HCT116 (cell line): ENCODE measurements around the gene MMS22L. TPM values are rescaled to one million over a fixed set of nuclear protein-coding genes. Genes with fewer than 3 reads are reported as not detected.

Experiments used
- ATAC-seq: fragments of 200-7000 bp; cut with Tn5 transposase; 2 replicates; pipeline ENCODE4 v1.9.1; 2020; ENCODE audit warnings: mild to moderate bottlenecking, moderate library complexity
- BruUV-seq: library from RNA; stranded (reverse); fragments of 400-500 nt; replicated peaks from 2 replicates; lab custom pipeline; 2021; lab: Mats Ljungman, UMichigan
- CTCF ChIA-PET: fragments of 300-600 bp; sonication (Branson Sonifier 250); formaldehyde crosslinking; loops from one replicate; lab custom pipeline; 2021; ENCODE audit warnings: antibody characterized with exemption; lab: Charles Lee
- POLR2A ChIA-PET: fragments of 300-600, 350-600 bp; sonication (Branson Sonifier 250); formaldehyde crosslinking; loops from one replicate; lab custom pipeline; 2021; ENCODE audit warnings: antibody characterized with exemption; lab: Charles Lee
- RAD21 ChIA-PET, 2 experiments: fragments of 300-600 bp; sonication (Branson Sonifier 250); formaldehyde crosslinking; loops; one replicate each; lab custom pipeline; 2023; ENCODE audit warnings: low total read pairs in 2 of 2; ENCODE audit not compliant: uncharacterized antibody in 2 of 2, unreplicated experiment in 2 of 2, low non-redundant PET in 1 of 2; lab: Charles Lee
- DNase-seq: peaks from one replicate; pipeline ENCODE4 v3.0.0-alpha.2; 2010; ENCODE audit warnings: low read depth, low spot score
- H2AFZ ChIP-seq: fragments of 200-600 bp; shearing (Covaris generic), sonication (generic); 2 replicates; pipeline ENCODE4 v1.6.1; 2017; ENCODE audit warnings: low read depth, mixed run types, mixed read lengths, antibody characterized with exemption, low read length; ENCODE audit not compliant: poor library complexity, severe bottlenecking
- H3K27ac ChIP-seq: 2 replicates; pipeline ENCODE4 v1.5.1; 2012; ENCODE audit warnings: low read depth, low read length
- H3K27me3 ChIP-seq: fragments of 200-600 bp; sonication (generic); 2 replicates; pipeline ENCODE4 v1.6.1; 2016; ENCODE audit warnings: mixed run types, low read length, mixed read lengths; ENCODE audit not compliant: insufficient read depth
- H3K36me3 ChIP-seq, 2 experiments: fragments of 200-500 bp in 1 of 2; fragments of 200-600 bp in 1 of 2; sonication (Bioruptor generic) in 1 of 2; sonication (generic) in 1 of 2; 2 replicates each; pipeline versions ENCODE4 v1.5.1 to v1.6.1; 2014 to 2016; ENCODE audit warnings: low read length in 2 of 2, inconsistent platforms in 1 of 2, mixed read lengths in 1 of 2, mixed run types in 1 of 2; ENCODE audit not compliant: insufficient read depth in 2 of 2, control insufficient read depth in 1 of 2
- H3K4me1 ChIP-seq, 2 experiments: fragments of 200-600 bp in 1 of 2; sonication (generic) in 1 of 2; 2 replicates each; pipeline versions ENCODE4 v1.5.1 to v1.6.1; 2012 to 2017; ENCODE audit warnings: low read length in 2 of 2, inconsistent platforms in 1 of 2, mild to moderate bottlenecking in 1 of 2, mixed read lengths in 1 of 2, mixed run types in 1 of 2, moderate library complexity in 1 of 2; ENCODE audit not compliant: insufficient read depth in 2 of 2, control insufficient read depth in 1 of 2
- H3K4me2 ChIP-seq: fragments of 200-600 bp; sonication (generic); 2 replicates; pipeline ENCODE4 v1.6.1; 2017; ENCODE audit warnings: mixed run types, low read length, mixed read lengths
- H3K4me3 ChIP-seq, 2 experiments: fragments of 200-600 bp in 1 of 2; sonication (generic) in 1 of 2; replicated peaks in 1 of 2; 2 replicates each; pipeline ENCODE4 v1.5.1; 2011 to 2016; ENCODE audit warnings: low read length in 2 of 2, control low read depth in 1 of 2, low read depth in 1 of 2, mild to moderate bottlenecking in 1 of 2, mixed read lengths in 1 of 2, mixed run types in 1 of 2
- H3K79me2 ChIP-seq: fragments of 200-600 bp; sonication (generic); 2 replicates; pipeline ENCODE4 v1.6.1; 2017; ENCODE audit warnings: mild to moderate bottlenecking, mixed run types, low read length, moderate library complexity, mixed read lengths; ENCODE audit not compliant: insufficient read depth
- H3K9ac ChIP-seq: fragments of 200-600 bp; sonication (generic); 2 replicates; pipeline ENCODE4 v1.6.1; 2016; ENCODE audit warnings: low read length, mixed read lengths
- H3K9me2 ChIP-seq: fragments of 200-600 bp; sonication (generic), shearing (Covaris generic); 2 replicates; pipeline ENCODE4 v1.6.1; 2017; ENCODE audit warnings: mixed run types, mild to moderate bottlenecking, moderate library complexity; ENCODE audit not compliant: insufficient read depth
- H3K9me3 ChIP-seq, 2 experiments: fragments of 200-500 bp in 1 of 2; fragments of 200-600 bp in 1 of 2; sonication (Bioruptor generic) in 1 of 2; sonication (generic) in 1 of 2; 2 replicates each; pipeline ENCODE4 v1.6.1; 2014 to 2017; ENCODE audit warnings: low read length in 2 of 2, mixed read lengths in 2 of 2, inconsistent platforms in 1 of 2, low read depth in 1 of 2, mild to moderate bottlenecking in 1 of 2, mixed run types in 1 of 2, moderate library complexity in 1 of 2; ENCODE audit not compliant: control insufficient read depth in 1 of 2, insufficient read depth in 1 of 2
- H4K20me1 ChIP-seq: fragments of 200-600 bp; sonication (generic), shearing (Covaris generic); 2 replicates; pipeline ENCODE4 v1.6.1; 2017; ENCODE audit warnings: mixed run types, mild to moderate bottlenecking, moderate library complexity; ENCODE audit not compliant: insufficient read depth
- CBX3 ChIP-seq: IDR thresholded peaks from 2 replicates; pipeline ENCODE4 v1.6.1; 2012; ENCODE audit warnings: low read depth
- CEBPB ChIP-seq: IDR thresholded peaks from 2 replicates; pipeline ENCODE4 v1.6.1; 2012; ENCODE audit warnings: low read depth
- EGR1 ChIP-seq: IDR thresholded peaks from 2 replicates; pipeline ENCODE4 v1.6.1; 2012; ENCODE audit warnings: low read depth
- EZH2 ChIP-seq: fragments of 200-600 bp; sonication (generic); IDR thresholded peaks from 2 replicates; pipeline ENCODE4 v1.6.1; 2017; ENCODE audit warnings: antibody characterized with exemption, mixed run types
- FOSL1 ChIP-seq: IDR thresholded peaks from 2 replicates; pipeline ENCODE4 v1.6.1; 2012; ENCODE audit warnings: low read depth
- MAX ChIP-seq: IDR thresholded peaks from 2 replicates; pipeline ENCODE4 v1.6.1; 2012
- POLR2AphosphoS5 ChIP-seq: IDR thresholded peaks from 2 replicates; pipeline ENCODE4 v1.6.1; 2011; ENCODE audit warnings: mild to moderate bottlenecking, low read depth, low read length, moderate library complexity
- RAD21 ChIP-seq: IDR thresholded peaks from 2 replicates; pipeline ENCODE4 v1.6.1; 2012; ENCODE audit warnings: low read depth, mild to moderate bottlenecking
- REST ChIP-seq: IDR thresholded peaks from 2 replicates; pipeline ENCODE4 v1.6.1; 2012; ENCODE audit warnings: low read depth
- SIN3A ChIP-seq: IDR thresholded peaks from 2 replicates; pipeline ENCODE4 v1.6.1; 2012; ENCODE audit warnings: low read depth
- SRF ChIP-seq: IDR thresholded peaks from 2 replicates; pipeline ENCODE4 v1.6.1; 2012; ENCODE audit warnings: low read depth
- TCF7L2 ChIP-seq: IDR thresholded peaks from 2 replicates; pipeline ENCODE4 v1.7.0; 2011; ENCODE audit warnings: borderline replicate concordance, inconsistent platforms; ENCODE audit not compliant: insufficient read depth, insufficient read length; ENCODE audit errors: extremely low read depth
- YY1 ChIP-seq: IDR thresholded peaks from 2 replicates; pipeline ENCODE4 v1.6.1; 2011; ENCODE audit warnings: low read length, low read depth, moderate library complexity, mild to moderate bottlenecking; ENCODE audit not compliant: insufficient replicate concordance; ENCODE audit errors: extremely low read depth
- ZBTB33 ChIP-seq: IDR thresholded peaks from 2 replicates; pipeline ENCODE4 v1.6.1; 2011; ENCODE audit warnings: mild to moderate bottlenecking, low read length, moderate library complexity; ENCODE audit not compliant: insufficient replicate concordance; ENCODE audit errors: extremely low read depth
- ZFX ChIP-seq: fragments of 450-650 bp; IDR thresholded peaks from 2 replicates; pipeline ENCODE4 v1.6.1; 2017
- ZNF274 ChIP-seq: fragments of 200-500 bp; sonication (Bioruptor generic); IDR thresholded peaks from 2 replicates; pipeline ENCODE4 v1.6.1; 2014; ENCODE audit warnings: mild to moderate bottlenecking, low read depth, low read length, inconsistent platforms
- intact Hi-C: fragments of 100-400 bp; cut with micrococcal nuclease; formaldehyde crosslinking; loops from 2 replicates; pipeline ENCODE4 v1.10.0; 2022
- total RNA-seq: library from RNA; stranded (reverse); gene quantifications from one replicate; pipeline ENCODE4 v1.2.1, GENCODE V29; 2021; ENCODE audit not compliant: unreplicated experiment
- TF ChIP-seq, protein P1 (sequence below), 3 experiments: fragments of 200-600 bp in 1 of 3; sonication (generic) in 1 of 3; IDR thresholded peaks in 2 of 3; conservative IDR thresholded peaks in 1 of 3; 2 replicates each; pipeline ENCODE4 v1.5.1; 2012 to 2017; ENCODE audit warnings: low read depth in 2 of 3, low read length in 2 of 3, antibody characterized with exemption in 1 of 3, borderline replicate concordance in 1 of 3, control low read depth in 1 of 3, mild to moderate bottlenecking in 1 of 3, mixed read lengths in 1 of 3, mixed run types in 1 of 3, moderate library complexity in 1 of 3; ENCODE audit not compliant: insufficient read depth in 1 of 3

The MMS22L gene
- total RNA-seq, 1 experiment from 2014 or later, result 44.1 TPM

- Histone ChIP-seq H4K20me1 (no peaks in the 10 kb centered on the region), H3K27ac (no peak overlapping the region), H3K9ac (no peak overlapping the region), H3K9me3 (peaks cover 6 to 8% of the 10 kb centered on the region in 2 experiments; a peak in 3 of 4 replicates), H3K36me3 (no peaks in the 10 kb centered on the region), H3K4me1 (peaks cover 0 to 6% of the 10 kb centered on the region in 2 experiments; a peak in 2 of 4 replicates), H2AFZ (no peak overlapping the region), H3K4me3 (no peak overlapping the region), H3K4me2 (no peak overlapping the region), H3K27me3 (no peaks in the 10 kb centered on the region), H3K9me2 (no peaks in the 10 kb centered on the region), H3K79me2 (no peaks in the 10 kb centered on the region)
- CTCF ChIA-PET, result no interaction called here
- intact Hi-C loops, result no loop called here
- BruUV-seq, result no TSS peak
- POLR2A ChIA-PET, result no interaction called here
- TF ChIP-seq, protein P1, sequence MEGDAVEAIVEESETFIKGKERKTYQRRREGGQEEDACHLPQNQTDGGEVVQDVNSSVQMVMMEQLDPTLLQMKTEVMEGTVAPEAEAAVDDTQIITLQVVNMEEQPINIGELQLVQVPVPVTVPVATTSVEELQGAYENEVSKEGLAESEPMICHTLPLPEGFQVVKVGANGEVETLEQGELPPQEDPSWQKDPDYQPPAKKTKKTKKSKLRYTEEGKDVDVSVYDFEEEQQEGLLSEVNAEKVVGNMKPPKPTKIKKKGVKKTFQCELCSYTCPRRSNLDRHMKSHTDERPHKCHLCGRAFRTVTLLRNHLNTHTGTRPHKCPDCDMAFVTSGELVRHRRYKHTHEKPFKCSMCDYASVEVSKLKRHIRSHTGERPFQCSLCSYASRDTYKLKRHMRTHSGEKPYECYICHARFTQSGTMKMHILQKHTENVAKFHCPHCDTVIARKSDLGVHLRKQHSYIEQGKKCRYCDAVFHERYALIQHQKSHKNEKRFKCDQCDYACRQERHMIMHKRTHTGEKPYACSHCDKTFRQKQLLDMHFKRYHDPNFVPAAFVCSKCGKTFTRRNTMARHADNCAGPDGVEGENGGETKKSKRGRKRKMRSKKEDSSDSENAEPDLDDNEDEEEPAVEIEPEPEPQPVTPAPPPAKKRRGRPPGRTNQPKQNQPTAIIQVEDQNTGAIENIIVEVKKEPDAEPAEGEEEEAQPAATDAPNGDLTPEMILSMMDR (IDR thresholded peaks at IDR 0.05 in 2 of 3, conservative IDR thresholded peaks at IDR 0.05 in 1 of 3; ENCODE audit: borderline replicate concordance in 1 of 3, insufficient read depth in 1 of 3, low read depth in 2 of 3, low read length in 2 of 3), result no peak
- TF ChIP-seq MAX (no peak), CEBPB (no peak), FOSL1 (no peak), SRF (no peak), POLR2AphosphoS5 (no peak), YY1 (no peak), CBX3 (no peak), EGR1 (no peak), RAD21 (no peak), EZH2 (no peak), REST (no peak), ZFX (no peak), ZNF274 (no peak), SIN3A (no peak), TCF7L2 (no peak), ZBTB33 (no peak)
- RAD21 ChIA-PET, result no interaction called here
- no peak for DNase-seq
- no peak for ATAC-seq
Measured at GRCh38 chr6:97288188-97288587, 5.2 kb upstream of the MMS22L start.
